Tibial nerve (tissue), 4 donors: ENCODE results near the gene NTPCR. TPM values are rescaled to one million over a fixed set of nuclear protein-coding genes. Genes with fewer than 3 reads are reported as not detected.

Experiments
- DNase-seq, 2 donors: peaks; one replicate each; pipeline ENCODE4 v3.0.0-alpha.2; 2019; ENCODE audit warnings: low spot score in 2 of 2
- H3K27ac ChIP-seq, 4 donors: fragments of 200-600 bp; sonication (generic) in 3 of 4; one replicate each; pipeline ENCODE4 v1.5.1; 2017 to 2019; ENCODE audit warnings: mild to moderate bottlenecking in 1 of 4
- H3K27me3 ChIP-seq, 2 donors: fragments of 200-600 bp; sonication (generic) in 1 of 2; one replicate each; pipeline versions ENCODE4 v1.5.1 to v1.6.0; 2017 to 2019
- H3K36me3 ChIP-seq, 3 donors: fragments of 200-600 bp; sonication (generic); one replicate each; pipeline ENCODE4 v1.5.1; 2018 to 2019
- H3K4me1 ChIP-seq, 4 donors: fragments of 200-600 bp; sonication (generic) in 3 of 4; one replicate each; pipeline ENCODE4 v1.5.1; 2017 to 2019
- H3K4me3 ChIP-seq, 4 donors: fragments of 200-600 bp; sonication (generic) in 3 of 4; one replicate each; pipeline ENCODE4 v1.5.1; 2017 to 2019; ENCODE audit warnings: mild to moderate bottlenecking in 1 of 4, moderate library complexity in 1 of 4
- H3K9me3 ChIP-seq, 4 donors: fragments of 200-600 bp; sonication (generic) in 3 of 4; one replicate each; pipeline ENCODE4 v1.5.1; 2017 to 2019
- EP300 ChIP-seq, 2 donors: sonication (generic); formaldehyde crosslinking; IDR thresholded peaks; one replicate each; pipeline ENCODE4 v1.6.1; 2017; ENCODE audit warnings: antibody characterized with exemption in 2 of 2, mild to moderate bottlenecking in 1 of 2
- POLR2A ChIP-seq, 2 donors: fragments of 450-650 bp; IDR thresholded peaks; one replicate each; pipeline ENCODE4 v1.6.1; 2017; ENCODE audit warnings: antibody characterized with exemption in 2 of 2, mild to moderate bottlenecking in 2 of 2, moderate library complexity in 2 of 2
- WGBS, 2 donors: methylation state at CpG; one replicate each; pipeline ENCODE4 v1.1.5; 2018; 5-methylcytosine and 5-hydroxymethylcytosine counted together
- total RNA-seq, 4 donors: library from RNA; depleted of rRNA; stranded (reverse); fragments of >200 nt; gene quantifications; one replicate each; pipeline ENCODE4 v1.1.0, GENCODE V29; 2016
- TF ChIP-seq, protein P1 (sequence below), 5 experiments: fragments of 200-600 bp in 3 of 5; fragments of 450-650 bp in 2 of 5; sonication (generic) in 3 of 5; IDR thresholded peaks; one replicate each; pipeline ENCODE4 v1.5.1; 2016 to 2019; ENCODE audit warnings: antibody characterized with exemption in 5 of 5, mild to moderate bottlenecking in 3 of 5, moderate library complexity in 2 of 5

Gene NTPCR
- total RNA-seq, 4 donors from 2014 or later = 16.5 to 20.0 (median 18.6) TPM

DNA sequence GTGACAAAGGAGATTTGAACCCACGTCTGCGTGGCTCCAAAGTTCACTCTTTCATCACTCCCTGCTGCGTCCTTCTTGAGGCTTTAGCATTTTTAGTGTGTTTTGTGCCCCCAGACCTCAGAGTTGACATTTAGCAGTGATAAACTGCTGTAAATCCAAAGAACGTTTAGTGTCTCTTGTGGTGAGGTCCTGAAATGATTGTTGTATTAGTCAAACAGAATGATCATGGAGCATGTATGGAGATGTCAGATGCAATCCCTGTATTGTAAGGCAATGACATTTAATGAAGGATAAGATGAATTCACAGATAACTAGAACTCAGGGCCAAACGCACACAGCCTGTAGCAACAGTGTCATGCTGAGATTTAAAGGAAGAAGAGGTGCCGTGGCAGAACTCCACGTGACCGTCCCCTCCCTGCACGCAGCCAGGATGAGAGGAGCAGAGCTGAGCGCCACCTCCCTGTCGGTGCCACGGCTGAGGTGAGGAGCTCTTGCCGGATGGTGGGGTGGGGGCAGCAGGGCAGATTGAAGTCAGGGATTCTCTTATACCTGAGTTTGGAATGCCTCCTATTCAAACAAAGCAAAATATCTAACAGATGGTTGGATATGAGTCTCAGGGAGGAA is 30.1 kb downstream of the NTPCR start:
- no peak for DNase-seq
- Histone ChIP-seq H3K4me1 (peaks cover 0 to 10% (median 0%) of the 10 kb centered on the region in 4 donors), H3K27ac (no peak overlapping the region), H3K27me3 (no peaks in the 10 kb centered on the region), H3K4me3 (no peak overlapping the region), H3K9me3 (no peaks in the 10 kb centered on the region), H3K36me3 (peaks cover 0 to 46% (median 14%) of the 10 kb centered on the region in 3 donors)
- no peak for TF ChIP-seq EP300 (IDR thresholded peaks at IDR 0.05)
- TF ChIP-seq, protein P1, sequence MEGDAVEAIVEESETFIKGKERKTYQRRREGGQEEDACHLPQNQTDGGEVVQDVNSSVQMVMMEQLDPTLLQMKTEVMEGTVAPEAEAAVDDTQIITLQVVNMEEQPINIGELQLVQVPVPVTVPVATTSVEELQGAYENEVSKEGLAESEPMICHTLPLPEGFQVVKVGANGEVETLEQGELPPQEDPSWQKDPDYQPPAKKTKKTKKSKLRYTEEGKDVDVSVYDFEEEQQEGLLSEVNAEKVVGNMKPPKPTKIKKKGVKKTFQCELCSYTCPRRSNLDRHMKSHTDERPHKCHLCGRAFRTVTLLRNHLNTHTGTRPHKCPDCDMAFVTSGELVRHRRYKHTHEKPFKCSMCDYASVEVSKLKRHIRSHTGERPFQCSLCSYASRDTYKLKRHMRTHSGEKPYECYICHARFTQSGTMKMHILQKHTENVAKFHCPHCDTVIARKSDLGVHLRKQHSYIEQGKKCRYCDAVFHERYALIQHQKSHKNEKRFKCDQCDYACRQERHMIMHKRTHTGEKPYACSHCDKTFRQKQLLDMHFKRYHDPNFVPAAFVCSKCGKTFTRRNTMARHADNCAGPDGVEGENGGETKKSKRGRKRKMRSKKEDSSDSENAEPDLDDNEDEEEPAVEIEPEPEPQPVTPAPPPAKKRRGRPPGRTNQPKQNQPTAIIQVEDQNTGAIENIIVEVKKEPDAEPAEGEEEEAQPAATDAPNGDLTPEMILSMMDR (IDR thresholded peaks at IDR 0.05) = no peak
- TF ChIP-seq POLR2A (IDR thresholded peaks at IDR 0.05) = no peak
- WGBS, 2 donors = 73 to 76% methylated on average over 13 of the region's 13 CpGs

DNA sequence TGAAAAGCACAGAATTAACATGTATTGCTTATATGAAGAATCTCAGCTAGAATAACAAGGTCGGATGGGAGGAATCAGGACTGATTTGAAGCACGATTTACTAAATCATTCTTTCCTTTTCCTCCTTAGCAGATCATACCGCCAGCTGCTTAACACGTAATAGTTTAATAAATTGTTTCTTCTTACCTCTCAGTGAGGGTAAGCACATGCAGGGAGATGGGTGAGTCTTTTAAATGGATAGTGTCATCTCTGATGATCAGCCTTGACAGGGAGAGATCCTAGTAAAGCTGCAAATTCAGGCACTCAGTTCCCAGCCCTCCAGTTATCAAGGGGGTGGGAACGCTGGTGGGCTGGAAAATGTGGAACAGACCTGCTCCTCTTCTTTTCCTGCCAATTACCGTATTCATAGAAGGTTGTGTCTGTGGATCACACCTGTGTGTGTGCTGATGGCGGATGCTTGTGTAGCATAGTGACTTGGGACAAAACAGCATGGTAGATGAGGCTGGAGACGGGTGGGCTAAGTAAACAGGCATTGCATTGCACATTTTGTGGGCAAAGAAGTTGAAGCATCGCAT is 30.7 kb downstream of the NTPCR start:
- no peak overlapping the region for H3K4me3 ChIP-seq
- H3K27ac ChIP-seq = no peak overlapping the region
- no peak for DNase-seq
- H3K36me3 ChIP-seq = peaks cover 0 to 40% (median 8%) of the 10 kb centered on the region in 3 donors
- no peaks in the 10 kb centered on the region for H3K27me3 ChIP-seq
- H3K4me1 ChIP-seq = peaks cover 0 to 15% (median 0%) of the 10 kb centered on the region in 4 donors
- no peaks in the 10 kb centered on the region for H3K9me3 ChIP-seq
- WGBS, 2 donors = 83 to 86% methylated on average over 9 of the region's 9 CpGs
- TF ChIP-seq POLR2A (IDR thresholded peaks at IDR 0.05) (no peak), EP300 (IDR thresholded peaks at IDR 0.05) (no peak)
- TF ChIP-seq, protein P1 (IDR thresholded peaks at IDR 0.05) = no peak

DNA sequence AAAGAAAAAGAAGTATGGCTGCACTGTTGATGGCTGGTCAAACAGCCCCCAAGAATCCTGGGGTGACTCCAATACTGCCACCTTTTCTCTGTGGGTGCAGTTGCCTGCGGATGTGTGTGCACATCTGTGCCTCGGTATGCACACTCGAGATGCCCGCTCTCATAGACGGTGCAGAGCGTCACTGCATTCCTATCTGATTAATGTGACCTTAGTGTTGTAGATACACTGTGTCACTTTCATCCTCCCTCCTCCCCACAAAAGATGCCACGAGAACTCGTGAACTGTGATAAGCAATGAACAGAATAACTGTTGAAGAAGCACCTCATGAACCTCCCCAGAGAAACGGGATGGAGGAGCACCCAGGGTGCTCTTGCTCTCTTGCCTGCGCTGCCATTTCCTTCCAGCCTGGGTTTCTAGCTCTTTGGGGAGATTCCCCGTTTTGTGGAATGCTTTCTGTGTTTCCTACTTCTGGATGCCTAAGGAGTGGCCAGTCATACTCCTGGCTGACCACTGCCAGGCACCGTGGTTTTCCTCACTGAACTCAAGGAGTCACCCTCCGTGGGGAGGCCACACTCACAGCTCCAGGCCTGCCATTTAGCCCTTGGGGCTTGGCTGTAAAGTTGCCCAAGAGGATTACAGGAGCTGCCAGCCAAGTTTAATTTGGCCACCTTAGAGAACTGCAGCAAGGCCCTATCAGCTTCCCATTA is 32.0 kb downstream of the NTPCR start:
- H3K27me3 ChIP-seq = no peaks in the 10 kb centered on the region
- TF ChIP-seq, protein P1 (IDR thresholded peaks at IDR 0.05) = no peak
- TF ChIP-seq EP300 (IDR thresholded peaks at IDR 0.05) (no peak), POLR2A (IDR thresholded peaks at IDR 0.05) (no peak)
- H3K9me3 ChIP-seq = no peaks in the 10 kb centered on the region
- no peak for DNase-seq
- no peak overlapping the region for H3K27ac ChIP-seq
- H3K4me1 ChIP-seq = peaks cover 0 to 15% (median 0%) of the 10 kb centered on the region in 4 donors
- H3K4me3 ChIP-seq = no peak overlapping the region
- H3K36me3 ChIP-seq = peaks cover 0 to 27% (median 0%) of the 10 kb centered on the region in 3 donors
- WGBS, 2 donors = 65 to 70% methylated on average over 13 of the region's 13 CpGs

DNA sequence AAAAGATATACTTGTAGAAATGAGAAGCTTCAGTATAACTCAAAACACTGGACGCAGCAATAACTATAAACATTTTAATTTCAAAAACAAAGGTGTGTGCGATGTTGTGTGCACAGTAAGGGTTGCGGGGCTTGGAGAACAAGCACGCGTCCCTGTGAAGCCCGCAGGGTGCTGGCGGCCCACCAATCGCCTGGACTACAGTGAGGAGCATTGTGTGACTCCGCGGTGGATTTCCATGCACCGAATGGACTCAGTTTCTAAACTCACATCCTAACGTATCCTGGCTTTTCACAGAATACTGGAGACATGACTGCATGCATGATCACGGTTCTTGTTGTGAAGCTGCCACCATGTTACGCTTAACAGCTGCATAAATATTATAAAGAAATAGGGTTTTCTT is 33.0 kb downstream of the NTPCR start:
- Histone ChIP-seq H3K4me1 (peaks cover 0 to 15% (median 0%) of the 10 kb centered on the region in 4 donors), H3K27ac (no peak overlapping the region), H3K36me3 (peaks cover 0 to 17% (median 0%) of the 10 kb centered on the region in 3 donors), H3K27me3 (no peaks in the 10 kb centered on the region), H3K9me3 (no peaks in the 10 kb centered on the region), H3K4me3 (no peak overlapping the region)
- TF ChIP-seq POLR2A (IDR thresholded peaks at IDR 0.05) (no peak), EP300 (IDR thresholded peaks at IDR 0.05) (no peak)
- TF ChIP-seq, protein P1 (IDR thresholded peaks at IDR 0.05) = no peak
- no peak for DNase-seq
- WGBS, 2 donors = 75 to 87% methylated on average over 14 of the region's 14 CpGs
